ENCODE results near the gene LYRM1.

Gene LYRM1

DNA sequence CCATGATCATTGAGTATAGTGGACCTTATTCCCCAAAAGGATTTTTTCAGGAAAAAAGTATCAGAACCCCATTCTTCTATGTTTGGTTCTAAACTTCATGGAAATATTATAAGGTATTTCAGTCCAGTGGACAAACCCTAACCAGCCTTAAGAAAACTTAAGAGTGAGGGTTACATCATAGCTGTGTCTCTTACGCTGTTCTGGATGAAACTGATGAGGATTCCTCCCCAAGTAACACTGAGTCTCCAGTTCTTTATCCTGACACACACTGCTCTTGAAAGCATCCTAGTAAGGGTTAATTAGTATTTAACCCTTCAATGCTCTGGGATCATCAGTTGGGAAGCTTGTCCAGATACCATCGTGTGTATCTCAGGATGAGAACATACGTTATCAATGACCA is 5.0 kb downstream of the LYRM1 start:
- Histone ChIP-seq H3K4me2 (ENCODE audit: low read depth, low read length, poor library complexity, severe bottlenecking) (no peak overlapping the region), H3K36me3 (ENCODE audit: low read length) (no peaks in the 10 kb centered on the region), H3K9ac (ENCODE audit: low read length) (no peak overlapping the region), H3K9me2 (replicated peaks; ENCODE audit: insufficient read depth, low read length) (no peaks in the 10 kb centered on the region), H3K27me3 (ENCODE audit: low read length) (no peaks in the 10 kb centered on the region), H3F3A (ENCODE audit: insufficient read depth) (peaks cover 17% of the 10 kb centered on the region), H3K27ac (ENCODE audit: low read depth, low read length) (no peak overlapping the region), H3K79me2 (ENCODE audit: insufficient read depth, low read length) (peaks cover 13% of the 10 kb centered on the region; the same call in 1 of the 2 replicates), H3K4me3 (ENCODE audit: insufficient read depth, low read length, poor library complexity, severe bottlenecking) (no peak overlapping the region), H4K20me1 (ENCODE audit: low read depth, low read length) (no peaks in the 10 kb centered on the region), H3K9me3 (ENCODE audit: insufficient read depth, low read length) (no peaks in the 10 kb centered on the region), H2AFZ (ENCODE audit: low read depth, low read length, severe bottlenecking) (no peak overlapping the region)
- TF ChIP-seq EZH2phosphoT487 (conservative IDR thresholded peaks at IDR 0.05; ENCODE audit: low read length): no peak
- TF ChIP-seq, protein P1, sequence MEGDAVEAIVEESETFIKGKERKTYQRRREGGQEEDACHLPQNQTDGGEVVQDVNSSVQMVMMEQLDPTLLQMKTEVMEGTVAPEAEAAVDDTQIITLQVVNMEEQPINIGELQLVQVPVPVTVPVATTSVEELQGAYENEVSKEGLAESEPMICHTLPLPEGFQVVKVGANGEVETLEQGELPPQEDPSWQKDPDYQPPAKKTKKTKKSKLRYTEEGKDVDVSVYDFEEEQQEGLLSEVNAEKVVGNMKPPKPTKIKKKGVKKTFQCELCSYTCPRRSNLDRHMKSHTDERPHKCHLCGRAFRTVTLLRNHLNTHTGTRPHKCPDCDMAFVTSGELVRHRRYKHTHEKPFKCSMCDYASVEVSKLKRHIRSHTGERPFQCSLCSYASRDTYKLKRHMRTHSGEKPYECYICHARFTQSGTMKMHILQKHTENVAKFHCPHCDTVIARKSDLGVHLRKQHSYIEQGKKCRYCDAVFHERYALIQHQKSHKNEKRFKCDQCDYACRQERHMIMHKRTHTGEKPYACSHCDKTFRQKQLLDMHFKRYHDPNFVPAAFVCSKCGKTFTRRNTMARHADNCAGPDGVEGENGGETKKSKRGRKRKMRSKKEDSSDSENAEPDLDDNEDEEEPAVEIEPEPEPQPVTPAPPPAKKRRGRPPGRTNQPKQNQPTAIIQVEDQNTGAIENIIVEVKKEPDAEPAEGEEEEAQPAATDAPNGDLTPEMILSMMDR (IDR thresholded peaks at IDR 0.05; ENCODE audit: insufficient read depth, low read length, poor library complexity, severe bottlenecking): no peak

DNA sequence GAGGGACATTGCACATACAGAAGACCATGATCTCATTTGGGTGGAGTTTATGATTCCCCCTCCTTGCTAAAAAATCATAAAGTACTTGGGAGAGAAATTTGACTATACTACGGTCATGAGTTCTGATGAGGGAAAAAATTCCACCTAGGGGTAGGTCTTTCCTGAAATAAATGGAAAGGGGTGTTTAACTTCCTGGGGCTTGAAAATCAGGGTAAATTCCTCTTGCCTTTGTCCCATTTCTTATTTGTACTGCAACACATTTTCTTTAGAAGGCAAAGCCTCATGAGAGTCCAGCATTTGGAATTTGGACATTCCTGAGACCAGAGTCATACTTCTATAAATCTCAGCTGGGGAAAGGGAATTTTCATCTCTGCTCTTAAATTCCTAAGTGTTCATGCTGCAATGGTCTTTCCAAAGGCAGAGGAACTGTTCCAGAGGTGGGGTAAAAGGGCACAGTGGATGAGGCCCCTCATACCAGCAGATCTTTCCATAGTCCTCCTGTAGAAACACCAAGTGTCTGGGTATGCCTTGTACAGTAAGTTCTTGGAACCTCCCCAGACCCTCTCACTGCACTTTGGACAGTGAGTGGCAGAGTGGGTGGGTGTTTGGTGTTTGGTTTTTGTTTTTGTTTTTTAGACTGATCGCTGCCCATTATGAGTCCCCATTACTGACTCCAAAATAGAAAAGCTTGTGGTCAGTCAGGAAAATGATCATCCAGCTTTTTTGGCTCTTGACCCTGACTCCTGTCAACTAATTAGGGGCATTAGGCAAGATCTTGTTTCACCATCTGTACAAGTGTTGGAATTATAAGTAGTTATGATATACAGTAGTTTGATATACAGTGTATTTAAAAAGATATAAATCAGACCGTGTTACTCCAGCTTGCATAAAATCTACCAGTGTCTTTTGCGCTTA is 6.0 kb downstream of the LYRM1 start:
- Histone ChIP-seq H4K20me1 (ENCODE audit: low read depth, low read length) (no peaks in the 10 kb centered on the region), H3K36me3 (ENCODE audit: low read length) (no peaks in the 10 kb centered on the region), H3K4me2 (ENCODE audit: low read depth, low read length, poor library complexity, severe bottlenecking) (no peak overlapping the region), H3K9me3 (ENCODE audit: insufficient read depth, low read length) (no peaks in the 10 kb centered on the region), H3K27me3 (ENCODE audit: low read length) (no peaks in the 10 kb centered on the region), H3K4me3 (ENCODE audit: insufficient read depth, low read length, poor library complexity, severe bottlenecking) (no peak overlapping the region), H3K79me2 (ENCODE audit: insufficient read depth, low read length) (peaks cover 12% of the 10 kb centered on the region; the same call in 1 of the 2 replicates), H2AFZ (ENCODE audit: low read depth, low read length, severe bottlenecking) (no peak overlapping the region), H3K27ac (ENCODE audit: low read depth, low read length) (no peak overlapping the region), H3K9ac (ENCODE audit: low read length) (no peak overlapping the region), H3F3A (ENCODE audit: insufficient read depth) (peaks cover 19% of the 10 kb centered on the region), H3K9me2 (replicated peaks; ENCODE audit: insufficient read depth, low read length) (no peaks in the 10 kb centered on the region)
- TF ChIP-seq, protein P1 (IDR thresholded peaks at IDR 0.05; ENCODE audit: insufficient read depth, low read length, poor library complexity, severe bottlenecking): no peak
- no peak for TF ChIP-seq EZH2phosphoT487 (conservative IDR thresholded peaks at IDR 0.05; ENCODE audit: low read length)

GRCh38 chr16:20910781-20911321 is 10.3 kb downstream of the LYRM1 start:
- Histone ChIP-seq H3K79me2 (ENCODE audit: insufficient read depth, low read length) (no peaks in the 10 kb centered on the region), H3K9ac (ENCODE audit: low read length) (no peak overlapping the region), H3K9me2 (replicated peaks; ENCODE audit: insufficient read depth, low read length) (no peaks in the 10 kb centered on the region), H4K20me1 (ENCODE audit: low read depth, low read length) (no peaks in the 10 kb centered on the region), H3K27ac (ENCODE audit: low read depth, low read length) (no peak overlapping the region), H3K4me2 (ENCODE audit: low read depth, low read length, poor library complexity, severe bottlenecking) (no peak overlapping the region), H2AFZ (ENCODE audit: low read depth, low read length, severe bottlenecking) (no peak overlapping the region), H3K27me3 (ENCODE audit: low read length) (no peaks in the 10 kb centered on the region), H3K4me3 (ENCODE audit: insufficient read depth, low read length, poor library complexity, severe bottlenecking) (no peak overlapping the region), H3K9me3 (ENCODE audit: insufficient read depth, low read length) (no peaks in the 10 kb centered on the region), H3K36me3 (ENCODE audit: low read length) (no peaks in the 10 kb centered on the region), H3F3A (ENCODE audit: insufficient read depth) (peaks cover 8% of the 10 kb centered on the region)
- no peak for TF ChIP-seq EZH2phosphoT487 (conservative IDR thresholded peaks at IDR 0.05; ENCODE audit: low read length)
- TF ChIP-seq, protein P1 (IDR thresholded peaks at IDR 0.05; ENCODE audit: insufficient read depth, low read length, poor library complexity, severe bottlenecking): no peak
